ENCODE results near the gene ECE1.

- TF ChIP-seq CTCF (IDR thresholded peaks at IDR 0.05; ENCODE audit: insufficient read depth, low read length): no peak
- TF ChIP-seq POLR2AphosphoS5 (IDR thresholded peaks at IDR 0.05; ENCODE audit: low read depth): no peak
These were observed 16.9 kb upstream of the ECE1 start for GRCh38 chr1:21307210-21307609.

All from HL-60 (cell line).